HepG2 (cell line): ENCODE results near the gene USP12.

Experiments
- HNRNPUL1 ChIP-seq: fragments of 200-400 bp; formaldehyde crosslinking; IDR thresholded peaks from 2 replicates; pipeline ENCODE4 v1.6.1; 2017; ENCODE audit warnings: low read depth, mild to moderate bottlenecking, low read length, moderate library complexity
- TF ChIP-seq, protein P1 (sequence below): sonication (generic); formaldehyde crosslinking; IDR thresholded peaks from 2 replicates; pipeline ENCODE4 v1.4.0; 2020; ENCODE audit warnings: mild to moderate bottlenecking, missing genetic modification reagents

DNA sequence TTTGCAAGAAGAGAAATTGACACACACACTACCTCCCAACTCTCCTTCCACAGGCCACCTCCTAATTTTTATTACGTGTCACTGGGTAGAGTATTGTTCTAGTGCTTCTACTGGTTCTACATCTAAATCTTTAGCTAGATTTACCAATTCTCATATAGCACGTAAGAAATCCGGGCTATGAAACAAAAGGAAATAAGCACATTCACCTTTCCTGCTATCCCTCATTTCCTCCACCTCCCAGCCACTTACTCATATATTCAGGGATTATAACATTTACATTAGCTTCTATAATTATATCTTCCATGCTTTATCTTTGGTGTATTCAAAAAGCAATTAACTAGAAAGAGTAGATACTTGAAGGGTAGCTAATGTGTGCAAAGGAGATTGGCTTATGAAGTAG is 39.7 kb downstream of the USP12 start:
- TF ChIP-seq, protein P1, sequence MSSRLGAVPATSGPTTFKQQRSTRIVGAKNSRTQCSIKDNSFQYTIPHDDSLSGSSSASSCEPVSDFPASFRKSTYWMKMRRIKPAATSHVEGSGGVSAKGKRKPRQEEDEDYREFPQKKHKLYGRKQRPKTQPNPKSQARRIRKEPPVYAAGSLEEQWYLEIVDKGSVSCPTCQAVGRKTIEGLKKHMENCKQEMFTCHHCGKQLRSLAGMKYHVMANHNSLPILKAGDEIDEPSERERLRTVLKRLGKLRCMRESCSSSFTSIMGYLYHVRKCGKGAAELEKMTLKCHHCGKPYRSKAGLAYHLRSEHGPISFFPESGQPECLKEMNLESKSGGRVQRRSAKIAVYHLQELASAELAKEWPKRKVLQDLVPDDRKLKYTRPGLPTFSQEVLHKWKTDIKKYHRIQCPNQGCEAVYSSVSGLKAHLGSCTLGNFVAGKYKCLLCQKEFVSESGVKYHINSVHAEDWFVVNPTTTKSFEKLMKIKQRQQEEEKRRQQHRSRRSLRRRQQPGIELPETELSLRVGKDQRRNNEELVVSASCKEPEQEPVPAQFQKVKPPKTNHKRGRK (CRISPR knock-in tag): no peak
- no peak for TF ChIP-seq HNRNPUL1
